HEK293T (cell line): Measurements from ENCODE around the gene CORO6.

Experiments used
- ARNT ChIP-seq: fragments of 450-650 bp; IDR thresholded peaks from 2 replicates; pipeline ENCODE4 v1.6.1; 2017; ENCODE audit warnings: mild to moderate bottlenecking
- BHLHE40 ChIP-seq: fragments of 450-650 bp; IDR thresholded peaks from 2 replicates; pipeline ENCODE4 v1.6.1; 2016; ENCODE audit warnings: mild to moderate bottlenecking, moderate library complexity, borderline replicate concordance
- CTBP1 ChIP-seq: fragments of 450-650 bp; IDR thresholded peaks from 2 replicates; pipeline ENCODE4 v1.6.1; 2016; ENCODE audit warnings: borderline replicate concordance
- LEF1 ChIP-seq: fragments of 450-650 bp; IDR thresholded peaks from 2 replicates; pipeline ENCODE4 v1.6.1; 2017; ENCODE audit warnings: mild to moderate bottlenecking, borderline replicate concordance
- SP1 ChIP-seq: fragments of 450-650 bp; IDR thresholded peaks from 2 replicates; pipeline ENCODE4 v1.6.1; 2017

DNA sequence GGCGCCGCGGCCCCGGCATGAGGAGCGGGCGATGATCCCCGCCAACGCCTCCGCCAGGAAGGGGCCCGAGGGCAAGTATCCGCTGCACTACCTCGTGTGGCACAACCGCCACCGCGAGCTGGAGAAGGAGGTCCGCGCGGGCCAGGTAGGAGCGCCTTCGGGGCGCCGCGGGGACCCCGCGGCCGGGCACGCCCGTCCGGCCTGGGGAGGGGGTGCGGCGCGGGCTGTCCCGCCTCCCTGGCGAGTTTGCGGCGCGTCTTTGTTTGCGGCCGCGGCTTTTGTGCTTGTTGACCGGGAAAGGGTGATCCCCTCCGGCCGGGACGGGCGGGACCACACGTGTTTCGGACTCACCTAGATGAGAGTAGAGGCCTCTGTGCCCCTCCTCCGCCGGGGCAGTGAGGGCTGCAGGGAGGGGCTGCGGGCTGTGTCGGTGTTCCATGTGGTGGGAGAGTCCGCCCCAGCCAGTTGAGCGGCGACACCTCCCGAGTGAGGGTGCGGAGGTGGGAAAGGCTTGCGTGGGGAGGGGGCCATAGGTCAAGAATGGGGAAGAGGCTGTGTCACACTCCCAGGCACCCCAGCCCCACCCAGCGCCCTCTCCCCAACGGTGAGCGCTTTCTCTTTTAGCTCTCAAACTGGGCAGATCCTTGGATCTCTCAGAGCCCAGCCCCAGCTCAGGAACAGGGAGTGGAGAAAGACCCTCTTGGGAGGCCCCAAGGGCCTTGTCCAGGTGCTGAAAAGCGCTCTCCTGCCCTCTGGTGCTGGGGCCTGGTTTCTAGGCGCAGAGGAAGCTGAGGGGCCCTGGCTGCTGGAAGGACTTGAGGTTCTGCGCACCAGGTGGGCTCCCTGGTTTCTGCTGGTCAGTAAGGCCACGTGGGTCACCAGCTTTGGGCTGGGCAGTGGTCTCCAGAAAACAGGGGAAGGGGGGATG lies 28.9 kb downstream of the CORO6 start:
- TF ChIP-seq LEF1, result no peak
- TF ChIP-seq ARNT, result no peak
- no peak for TF ChIP-seq CTBP1
- no peak for TF ChIP-seq SP1
- no peak for TF ChIP-seq BHLHE40
